ENCODE data around the gene POLR2J.

DNA sequence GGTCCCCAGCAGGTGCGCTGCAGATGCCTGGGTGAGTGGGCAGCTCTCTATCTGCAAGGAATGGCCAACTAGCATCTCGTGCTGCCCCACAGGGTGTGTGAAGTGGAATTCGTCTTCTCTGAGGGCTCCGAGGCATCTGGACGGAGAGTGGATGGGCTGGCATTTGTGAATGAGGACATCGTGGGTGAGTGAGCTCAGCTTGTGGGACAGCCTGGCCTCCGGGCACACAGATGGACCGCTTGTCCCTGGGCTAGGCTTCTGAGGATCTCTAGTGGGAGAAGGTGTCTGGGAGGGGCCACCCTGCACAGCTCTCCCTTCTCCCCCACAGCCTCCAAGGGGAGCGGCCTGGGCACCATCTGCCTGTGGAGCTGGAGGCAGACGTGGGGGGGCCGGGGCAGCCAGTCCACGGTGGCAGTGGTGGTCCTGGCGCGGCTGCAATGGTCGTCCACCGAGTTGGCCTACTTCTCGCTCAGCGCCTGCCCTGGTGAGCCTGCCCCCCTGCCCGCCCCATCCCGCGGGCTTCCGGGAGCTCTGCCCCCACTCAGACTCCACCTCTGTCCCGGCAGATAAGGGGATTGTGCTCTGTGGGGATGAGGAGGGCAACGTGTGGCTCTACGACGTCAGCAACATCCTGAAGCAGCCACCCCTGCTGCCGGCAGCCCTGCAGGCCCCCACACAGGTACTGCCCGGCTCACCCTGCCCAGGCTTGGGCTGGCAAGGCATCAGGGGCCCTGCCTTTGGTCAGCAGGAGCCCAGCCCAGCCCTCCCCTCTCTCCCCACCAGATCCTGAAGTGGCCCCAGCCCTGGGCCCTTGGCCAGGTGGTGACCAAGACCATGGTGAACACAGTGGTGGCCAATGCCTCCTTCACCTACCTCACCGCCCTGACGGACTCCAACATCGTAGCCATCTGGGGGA lies 6.3 kb downstream of the POLR2J start:
- TF ChIP-seq POLR2A (IDR thresholded peaks at IDR 0.05; ENCODE audit: low read depth, low read length) (no peak), TAF1 (IDR thresholded peaks at IDR 0.05; ENCODE audit: borderline replicate concordance, low read depth, low read length) (no peak)

Data from GM12892 (cell line).